ENCODE data around the gene KCTD4. TPM values are rescaled to one million over a fixed set of nuclear protein-coding genes. Genes with fewer than 3 reads are reported as not detected.
"Not testable (repeated sequence)": the region's sequence is repeated elsewhere in the genome, so short reads cannot be mapped to it uniquely, and the experiment has no call there.

Gene KCTD4
- total and polyA plus RNA-seq, 4 donors: not detected

DNA sequence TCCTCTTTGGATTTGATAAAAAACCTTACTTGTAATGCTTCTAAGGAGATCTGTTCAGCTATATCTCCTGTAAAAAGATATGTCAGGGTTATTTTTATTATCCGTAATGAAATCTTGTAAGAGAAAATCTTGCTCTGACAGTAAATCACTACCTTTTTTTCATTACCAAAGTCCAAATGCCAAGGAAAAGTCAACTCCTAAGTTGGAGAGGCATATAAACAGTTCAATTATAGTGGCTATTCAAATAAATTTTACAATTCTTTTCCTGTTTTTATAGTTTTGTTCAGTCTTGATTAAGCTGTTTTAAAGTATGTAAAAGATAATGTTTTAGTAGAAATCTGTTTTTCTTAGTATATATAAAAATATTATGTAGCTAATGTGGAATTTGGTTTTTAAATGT, 9.0 kb downstream of the KCTD4 start:
- H3K27ac ChIP-seq (ENCODE audit: low read depth in 1 of 2, low read length in 1 of 2): no peak overlapping the region
- TF ChIP-seq, protein P1, sequence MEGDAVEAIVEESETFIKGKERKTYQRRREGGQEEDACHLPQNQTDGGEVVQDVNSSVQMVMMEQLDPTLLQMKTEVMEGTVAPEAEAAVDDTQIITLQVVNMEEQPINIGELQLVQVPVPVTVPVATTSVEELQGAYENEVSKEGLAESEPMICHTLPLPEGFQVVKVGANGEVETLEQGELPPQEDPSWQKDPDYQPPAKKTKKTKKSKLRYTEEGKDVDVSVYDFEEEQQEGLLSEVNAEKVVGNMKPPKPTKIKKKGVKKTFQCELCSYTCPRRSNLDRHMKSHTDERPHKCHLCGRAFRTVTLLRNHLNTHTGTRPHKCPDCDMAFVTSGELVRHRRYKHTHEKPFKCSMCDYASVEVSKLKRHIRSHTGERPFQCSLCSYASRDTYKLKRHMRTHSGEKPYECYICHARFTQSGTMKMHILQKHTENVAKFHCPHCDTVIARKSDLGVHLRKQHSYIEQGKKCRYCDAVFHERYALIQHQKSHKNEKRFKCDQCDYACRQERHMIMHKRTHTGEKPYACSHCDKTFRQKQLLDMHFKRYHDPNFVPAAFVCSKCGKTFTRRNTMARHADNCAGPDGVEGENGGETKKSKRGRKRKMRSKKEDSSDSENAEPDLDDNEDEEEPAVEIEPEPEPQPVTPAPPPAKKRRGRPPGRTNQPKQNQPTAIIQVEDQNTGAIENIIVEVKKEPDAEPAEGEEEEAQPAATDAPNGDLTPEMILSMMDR (IDR thresholded peaks at IDR 0.05; ENCODE audit: control extremely low read depth, extremely low read depth): no peak
- no peaks in the 10 kb centered on the region for H3K4me1 ChIP-seq (ENCODE audit: control insufficient read depth in 5 of 5, insufficient read depth in 5 of 5, low read length in 5 of 5)
- H3K27me3 ChIP-seq (ENCODE audit: control insufficient read depth in 3 of 3, insufficient read depth in 3 of 3, low read length in 2 of 3): no peaks in the 10 kb centered on the region
- H3K36me3 ChIP-seq (ENCODE audit: control insufficient read depth in 4 of 4, insufficient read depth in 4 of 4, low read length in 4 of 4): peaks cover 0 to 3% (median 0%) of the 10 kb centered on the region in 4 donors
- WGBS, 2 donors: 61 to 87% methylated on average over 1 of the region's 1 CpG
- H3K9ac ChIP-seq (ENCODE audit: insufficient read depth in 1 of 2, low read length in 2 of 2): no peak overlapping the region
- no peak overlapping the region for H3K4me3 ChIP-seq
- ATAC-seq (ENCODE audit: insufficient read depth, low FRiP score) (no peak), DNase-seq (no peak)
- H3K9me3 ChIP-seq (ENCODE audit: control insufficient read depth in 4 of 4, insufficient read depth in 3 of 4, low read length in 3 of 4): no peaks in the 10 kb centered on the region

- H3K9ac ChIP-seq (ENCODE audit: insufficient read depth in 1 of 2, low read length in 2 of 2); H3K4me1 ChIP-seq (ENCODE audit: control insufficient read depth in 5 of 5, insufficient read depth in 5 of 5, low read length in 5 of 5); H3K36me3 ChIP-seq (ENCODE audit: control insufficient read depth in 4 of 4, insufficient read depth in 4 of 4, low read length in 4 of 4); DNase-seq; H3K4me3 ChIP-seq; H3K27me3 ChIP-seq (ENCODE audit: control insufficient read depth in 3 of 3, insufficient read depth in 3 of 3, low read length in 2 of 3); ATAC-seq (ENCODE audit: insufficient read depth, low FRiP score); H3K9me3 ChIP-seq (ENCODE audit: control insufficient read depth in 4 of 4, insufficient read depth in 3 of 4, low read length in 3 of 4); H3K27ac ChIP-seq (ENCODE audit: low read depth in 1 of 2, low read length in 1 of 2): not testable (repeated sequence)
Observed at GRCh38 chr13:45189511-45189910, 11.3 kb downstream of the KCTD4 start.

- H3K36me3 ChIP-seq (ENCODE audit: control insufficient read depth in 4 of 4, insufficient read depth in 4 of 4, low read length in 4 of 4); H3K4me3 ChIP-seq; H3K9me3 ChIP-seq (ENCODE audit: control insufficient read depth in 4 of 4, insufficient read depth in 3 of 4, low read length in 3 of 4); H3K27me3 ChIP-seq (ENCODE audit: control insufficient read depth in 3 of 3, insufficient read depth in 3 of 3, low read length in 2 of 3); ATAC-seq (ENCODE audit: insufficient read depth, low FRiP score); H3K9ac ChIP-seq (ENCODE audit: insufficient read depth in 1 of 2, low read length in 2 of 2); H3K27ac ChIP-seq (ENCODE audit: low read depth in 1 of 2, low read length in 1 of 2); DNase-seq; H3K4me1 ChIP-seq (ENCODE audit: control insufficient read depth in 5 of 5, insufficient read depth in 5 of 5, low read length in 5 of 5): not testable (repeated sequence)
- 89 to 99% methylated on average over 4 of the region's 4 CpGs for WGBS, 2 donors
Observed at GRCh38 chr13:45189077-45189476, 11.8 kb downstream of the KCTD4 start.

DNA sequence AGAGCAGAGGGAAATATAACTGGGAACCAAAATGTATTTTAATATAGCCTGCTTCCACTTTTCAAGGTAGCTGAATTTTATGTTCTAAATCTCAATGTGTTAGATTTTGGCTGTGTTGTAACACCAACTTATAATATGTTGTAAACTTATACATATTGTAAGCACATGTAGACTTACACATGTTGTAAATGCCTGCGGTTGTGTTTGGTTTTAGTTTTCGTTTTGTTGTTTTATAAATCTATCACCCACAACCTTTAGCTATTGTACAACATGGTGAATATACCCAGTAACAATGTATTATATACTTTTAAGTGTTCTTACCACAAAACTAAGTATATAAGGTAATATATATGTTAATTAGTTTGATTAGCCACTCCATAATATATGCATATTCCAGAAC, 15.6 kb downstream of the KCTD4 start:
- WGBS, 2 donors: 96 to 98% methylated on average over 2 of the region's 2 CpGs
- Histone ChIP-seq H3K27me3 (ENCODE audit: control insufficient read depth in 3 of 3, insufficient read depth in 3 of 3, low read length in 2 of 3) (no peaks in the 10 kb centered on the region), H3K4me1 (ENCODE audit: control insufficient read depth in 5 of 5, insufficient read depth in 5 of 5, low read length in 5 of 5) (peaks cover 0 to 2% (median 0%) of the 10 kb centered on the region in 5 donors), H3K36me3 (ENCODE audit: control insufficient read depth in 4 of 4, insufficient read depth in 4 of 4, low read length in 4 of 4) (peaks cover 0 to 6% (median 2%) of the 10 kb centered on the region in 4 donors), H3K9me3 (ENCODE audit: control insufficient read depth in 4 of 4, insufficient read depth in 3 of 4, low read length in 3 of 4) (no peaks in the 10 kb centered on the region), H3K4me3 (no peak overlapping the region), H3K27ac (ENCODE audit: low read depth in 1 of 2, low read length in 1 of 2) (no peak overlapping the region), H3K9ac (ENCODE audit: insufficient read depth in 1 of 2, low read length in 2 of 2) (no peak overlapping the region)
- DNase-seq (no peak), ATAC-seq (ENCODE audit: insufficient read depth, low FRiP score) (no peak)
- TF ChIP-seq, protein P1 (IDR thresholded peaks at IDR 0.05; ENCODE audit: control extremely low read depth, extremely low read depth): no peak

GRCh38 chr13:45184693-45185092, 16.2 kb downstream of the KCTD4 start:
- ATAC-seq (ENCODE audit: insufficient read depth, low FRiP score) (no peak), DNase-seq (no peak)
- no peak overlapping the region for H3K9ac ChIP-seq (ENCODE audit: insufficient read depth in 1 of 2, low read length in 2 of 2)
- TF ChIP-seq, protein P1 (IDR thresholded peaks at IDR 0.05; ENCODE audit: control extremely low read depth, extremely low read depth): no peak
- H3K27me3 ChIP-seq (ENCODE audit: control insufficient read depth in 3 of 3, insufficient read depth in 3 of 3, low read length in 2 of 3): no peaks in the 10 kb centered on the region
- H3K4me3 ChIP-seq: no peak overlapping the region
- no peak overlapping the region for H3K27ac ChIP-seq (ENCODE audit: low read depth in 1 of 2, low read length in 1 of 2)
- peaks cover 0 to 2% (median 0%) of the 10 kb centered on the region in 5 donors for H3K4me1 ChIP-seq (ENCODE audit: control insufficient read depth in 5 of 5, insufficient read depth in 5 of 5, low read length in 5 of 5)
- whole genome bisulfite sequencing, 2 donors: 94 to 95% methylated on average over 5 of the region's 5 CpGs
- no peaks in the 10 kb centered on the region for H3K9me3 ChIP-seq (ENCODE audit: control insufficient read depth in 4 of 4, insufficient read depth in 3 of 4, low read length in 3 of 4)
- peaks cover 0 to 4% (median 2%) of the 10 kb centered on the region in 4 donors for H3K36me3 ChIP-seq (ENCODE audit: control insufficient read depth in 4 of 4, insufficient read depth in 4 of 4, low read length in 4 of 4)
